Measurements from ENCODE around the gene RUVBL2. TPM values are rescaled to one million over a fixed set of nuclear protein-coding genes. Genes with fewer than 3 reads are reported as not detected.
A peak's percentile ranks its signal among the peaks of the same experiment; 100 is the strongest.

Gene RUVBL2
- total RNA-seq, 1 experiment from 2014 or later, result 165 TPM

DNA sequence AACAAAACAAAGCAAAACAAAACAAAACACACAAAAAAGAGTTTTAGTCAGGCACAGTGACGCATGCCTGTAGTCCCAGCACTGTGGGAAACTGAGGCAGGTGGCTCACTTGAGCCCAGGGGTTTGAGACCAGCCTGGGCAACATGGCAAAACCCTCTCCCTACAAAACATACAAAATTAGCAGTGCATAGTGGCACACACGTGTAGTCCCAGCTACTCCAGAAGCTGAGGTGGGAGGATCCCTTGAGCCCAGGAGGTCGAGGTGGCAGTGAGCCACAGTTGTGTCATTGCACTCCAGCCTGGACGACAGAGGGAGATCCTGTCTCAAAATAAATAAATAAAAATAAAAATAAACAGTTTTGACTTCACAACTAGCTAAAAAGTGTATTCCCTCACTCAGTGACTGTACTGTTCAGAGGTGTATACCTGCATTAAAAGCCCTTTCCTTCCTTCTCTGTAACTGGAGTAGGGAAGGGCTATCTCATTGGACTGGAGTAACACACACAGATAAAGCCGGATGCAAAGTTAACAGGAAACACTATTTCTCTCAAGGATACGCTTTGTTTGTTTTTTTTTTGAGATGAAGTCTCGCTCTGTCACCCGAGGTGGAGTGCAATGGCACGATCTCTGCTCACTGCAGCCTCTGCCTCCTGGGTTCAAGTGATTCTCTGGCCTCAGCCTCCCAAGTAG, 42.7 kb upstream of the RUVBL2 start:
- no peak for DNase-seq
- Histone ChIP-seq H3K9me3 (peaks cover 20% of the 10 kb centered on the region), H3K4me3 (ENCODE audit: low read depth, low read length) (no peak overlapping the region), H3K27me3 (replicated peaks; ENCODE audit: control insufficient read depth, insufficient read depth, low read length) (no peaks in the 10 kb centered on the region), H3K36me3 (ENCODE audit: control insufficient read depth, insufficient read depth, low read length) (no peaks in the 10 kb centered on the region; the same call in 1 of the 2 replicates), H3K4me1 (peaks cover 8% of the 10 kb centered on the region)
- no peaks in the 10 kb centered on the region for H3K4me1 Mint-ChIP-seq (ENCODE audit: low read depth, unreplicated experiment)
- H3K36me3 Mint-ChIP-seq (ENCODE audit: insufficient read depth, unreplicated experiment), result peaks cover 19% of the 10 kb centered on the region
- intact Hi-C loops (cut with micrococcal nuclease; ENCODE audit: unreplicated experiment), result no loop called here
- TF ChIP-seq, protein P1, sequence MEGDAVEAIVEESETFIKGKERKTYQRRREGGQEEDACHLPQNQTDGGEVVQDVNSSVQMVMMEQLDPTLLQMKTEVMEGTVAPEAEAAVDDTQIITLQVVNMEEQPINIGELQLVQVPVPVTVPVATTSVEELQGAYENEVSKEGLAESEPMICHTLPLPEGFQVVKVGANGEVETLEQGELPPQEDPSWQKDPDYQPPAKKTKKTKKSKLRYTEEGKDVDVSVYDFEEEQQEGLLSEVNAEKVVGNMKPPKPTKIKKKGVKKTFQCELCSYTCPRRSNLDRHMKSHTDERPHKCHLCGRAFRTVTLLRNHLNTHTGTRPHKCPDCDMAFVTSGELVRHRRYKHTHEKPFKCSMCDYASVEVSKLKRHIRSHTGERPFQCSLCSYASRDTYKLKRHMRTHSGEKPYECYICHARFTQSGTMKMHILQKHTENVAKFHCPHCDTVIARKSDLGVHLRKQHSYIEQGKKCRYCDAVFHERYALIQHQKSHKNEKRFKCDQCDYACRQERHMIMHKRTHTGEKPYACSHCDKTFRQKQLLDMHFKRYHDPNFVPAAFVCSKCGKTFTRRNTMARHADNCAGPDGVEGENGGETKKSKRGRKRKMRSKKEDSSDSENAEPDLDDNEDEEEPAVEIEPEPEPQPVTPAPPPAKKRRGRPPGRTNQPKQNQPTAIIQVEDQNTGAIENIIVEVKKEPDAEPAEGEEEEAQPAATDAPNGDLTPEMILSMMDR (IDR thresholded peaks at IDR 0.05; ENCODE audit: insufficient read depth in 1 of 2, low read depth in 1 of 2, low read length in 1 of 2, severe bottlenecking in 1 of 2, unreplicated experiment in 1 of 2), result no peak
- H3K4me3 Mint-ChIP-seq (ENCODE audit: unreplicated experiment), result no peak overlapping the region
- peaks cover 10% of the 10 kb centered on the region for H3K9me3 Mint-ChIP-seq (ENCODE audit: unreplicated experiment)
- BruUV-seq (replicated peaks), result no TSS peak
- H3K27ac Mint-ChIP-seq (ENCODE audit: unreplicated experiment), result no peak overlapping the region
- ChIA-PET POLR2A (interaction anchor here (1.0 to 1.5 kb wide), 2 partner anchors 11 to 79 kb away, joined by 3 to 4 read pairs; no protein-coding TSS in a partner anchor), CTCF (interaction anchor here (0.5 kb wide), 1 partner anchor 15 kb away, joined by 4 read pairs; no protein-coding TSS in a partner anchor)
- H3K27me3 Mint-ChIP-seq (ENCODE audit: insufficient read depth, unreplicated experiment), result no peaks in the 10 kb centered on the region

DNA sequence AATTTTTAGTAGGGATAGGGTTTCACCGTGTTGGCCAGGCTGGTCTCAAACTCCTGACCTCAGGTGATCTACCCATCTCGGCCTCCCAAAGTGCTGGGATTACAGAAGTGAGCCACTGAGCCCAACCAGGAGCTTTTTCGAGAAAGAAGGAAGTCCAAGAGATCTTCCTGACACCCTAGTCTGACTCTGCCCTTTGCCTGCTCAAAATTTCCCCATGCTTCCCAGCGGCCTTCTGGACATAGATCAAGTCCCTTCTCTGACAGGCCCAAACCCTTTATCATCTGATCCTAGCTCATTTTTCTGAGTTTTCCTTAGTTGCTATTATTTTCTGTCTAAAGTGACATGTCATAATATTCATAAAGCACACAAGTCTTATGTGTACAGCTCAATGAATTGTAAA, 40.5 kb upstream of the RUVBL2 start:
- Mint-ChIP-seq H3K27ac (ENCODE audit: unreplicated experiment) (no peak overlapping the region), H3K4me1 (ENCODE audit: low read depth, unreplicated experiment) (peaks cover 6% of the 10 kb centered on the region), H3K4me3 (ENCODE audit: unreplicated experiment) (no peak overlapping the region), H3K27me3 (ENCODE audit: insufficient read depth, unreplicated experiment) (no peaks in the 10 kb centered on the region), H3K9me3 (ENCODE audit: unreplicated experiment) (peaks cover 10% of the 10 kb centered on the region), H3K36me3 (ENCODE audit: insufficient read depth, unreplicated experiment) (peaks cover 39% of the 10 kb centered on the region)
- ChIA-PET POLR2A (interaction anchor here (1.0 to 1.1 kb wide), 2 partner anchors 10 to 20 kb away, joined by 3 to 5 read pairs; partner anchors contain the start of gene DHDH), CTCF (interaction anchor here (0.7 kb wide), 1 partner anchor 20 kb away, joined by 3 read pairs; the partner anchor contains the start of gene DHDH)
- Histone ChIP-seq H3K36me3 (ENCODE audit: control insufficient read depth, insufficient read depth, low read length) (peaks cover 2% of the 10 kb centered on the region; the same call in 1 of the 2 replicates), H3K27me3 (replicated peaks; ENCODE audit: control insufficient read depth, insufficient read depth, low read length) (no peaks in the 10 kb centered on the region), H3K9me3 (peaks cover 2% of the 10 kb centered on the region; the same call in 1 of the 2 replicates), H3K4me1 (peaks cover 8% of the 10 kb centered on the region), H3K4me3 (ENCODE audit: low read depth, low read length) (no peak overlapping the region)
- intact Hi-C loops (cut with micrococcal nuclease; ENCODE audit: unreplicated experiment), result no loop called here
- DNase-seq, result no peak
- TF ChIP-seq, protein P1 (IDR thresholded peaks at IDR 0.05; ENCODE audit: insufficient read depth in 1 of 2, low read depth in 1 of 2, low read length in 1 of 2, severe bottlenecking in 1 of 2, unreplicated experiment in 1 of 2), result no peak
- no TSS peak for BruUV-seq (replicated peaks)

DNA sequence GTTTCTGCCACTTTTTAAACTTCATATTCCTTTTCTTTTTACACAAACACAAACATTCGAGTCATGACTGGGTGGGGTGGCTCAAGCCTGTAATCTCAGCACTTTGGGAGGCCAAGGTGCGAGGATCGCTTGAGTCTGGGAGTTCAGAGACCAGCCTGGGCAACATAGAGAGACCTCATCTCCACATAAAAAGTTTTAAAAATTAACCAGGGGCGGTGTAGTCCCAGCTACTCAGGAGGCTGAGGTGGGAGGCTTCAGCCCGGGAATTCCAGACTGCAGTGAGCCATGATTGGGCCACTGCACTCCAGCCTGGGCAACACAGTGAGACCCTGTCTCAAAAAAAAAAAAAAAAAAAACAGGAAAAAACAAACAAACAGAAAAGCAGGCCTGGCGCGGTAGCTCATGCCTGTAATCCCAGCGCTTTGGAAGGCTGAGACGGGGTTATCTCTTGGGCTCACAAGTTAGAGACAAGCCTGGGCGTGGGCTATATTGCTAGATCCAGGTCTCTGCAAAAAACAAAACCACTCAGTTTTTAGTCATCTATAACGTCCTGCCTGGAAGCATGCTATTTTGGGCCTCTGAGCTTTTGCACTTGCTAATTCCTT, 39.6 kb upstream of the RUVBL2 start:
- H3K9me3 ChIP-seq, result no peaks in the 10 kb centered on the region
- DNase-seq, result no peak
- no peaks in the 10 kb centered on the region for H3K27me3 ChIP-seq (replicated peaks; ENCODE audit: control insufficient read depth, insufficient read depth, low read length)
- Mint-ChIP-seq H3K4me1 (ENCODE audit: low read depth, unreplicated experiment) (peaks cover 6% of the 10 kb centered on the region), H3K9me3 (ENCODE audit: unreplicated experiment) (peaks cover under 1% of the 10 kb centered on the region), H3K27me3 (ENCODE audit: insufficient read depth, unreplicated experiment) (no peaks in the 10 kb centered on the region), H3K27ac (ENCODE audit: unreplicated experiment) (peak overlapping the region; percentile 91), H3K4me3 (ENCODE audit: unreplicated experiment) (peak overlapping the region; percentile 85), H3K36me3 (ENCODE audit: insufficient read depth, unreplicated experiment) (peaks cover 42% of the 10 kb centered on the region)
- ChIA-PET POLR2A (interaction anchor here (0.6 to 1.3 kb wide), 9 partner anchors 10 to 174 kb away, joined by 3 to 12 read pairs (median 4); partner anchors contain the start of genes NUCB1 and PPP1R15A), CTCF (interaction anchor here (0.7 to 1.5 kb wide), 6 partner anchors 17 to 621 kb away, joined by 3 to 10 read pairs (median 4); partner anchors contain the start of genes GYS1, LIN7B and RUVBL2)
- H3K36me3 ChIP-seq (ENCODE audit: control insufficient read depth, insufficient read depth, low read length), result peaks cover 2% of the 10 kb centered on the region; the same call in 1 of the 2 replicates
- H3K4me3 ChIP-seq (ENCODE audit: low read depth, low read length), result peak overlapping the region; percentile 70
- TSS peak; percentile 82 for BruUV-seq (replicated peaks)
- TF ChIP-seq, protein P1 (IDR thresholded peaks at IDR 0.05; ENCODE audit: insufficient read depth in 1 of 2, low read depth in 1 of 2, low read length in 1 of 2, severe bottlenecking in 1 of 2, unreplicated experiment in 1 of 2), result no peak
- H3K4me1 ChIP-seq, result peaks cover 8% of the 10 kb centered on the region
- intact Hi-C loops (cut with micrococcal nuclease; ENCODE audit: unreplicated experiment), result loop anchor here (1.0 to 2.0 kb wide), 2 partner anchors 21 to 53 kb away; partner anchors contain the start of genes DHDH and NUCB1

All from Caco-2 (cell line).